GM12878 (cell line): ENCODE results near the gene RPL10. TPM values are rescaled to one million over a fixed set of nuclear protein-coding genes. Genes with fewer than 3 reads are reported as not detected.

Source experiments
- ATAC-seq: fragments of 200-7000 bp; cut with Tn5 transposase; 3 replicates; pipeline ENCODE4 v1.9.1; 2020; ENCODE audit warnings: mild to moderate bottlenecking, moderate library complexity
- BruUV-seq: library from RNA; stranded (reverse); fragments of 400-500 nt; replicated peaks from 2 replicates; lab custom pipeline; 2021; lab: Mats Ljungman, UMichigan
- CTCF ChIA-PET: fragments of 300-600 bp; sonication (Branson Sonifier 250); formaldehyde crosslinking; extraction: SDS; loops from one replicate; lab custom pipeline; 2021; ENCODE audit warnings: inconsistent platforms; lab: Yijun Ruan, JAX
- POLR2A ChIA-PET: fragments of 350-600 bp; formaldehyde crosslinking; extraction: SDS; loops from one replicate; lab custom pipeline; 2021; ENCODE audit warnings: inconsistent platforms; lab: Charles Lee
- RAD21 ChIA-PET: fragments of 300-600 bp; sonication (Branson Sonifier 250); formaldehyde crosslinking; loops from one replicate; lab custom pipeline; 2023; ENCODE audit warnings: antibody characterized with exemption; ENCODE audit not compliant: unreplicated experiment; lab: Charles Lee
- SMC1A ChIA-PET: fragments of 300-600 bp; sonication (Branson Sonifier 250); formaldehyde crosslinking; loops from one replicate; lab custom pipeline; 2023; ENCODE audit not compliant: unreplicated experiment, uncharacterized antibody; lab: Charles Lee
- DNase-seq: peaks from one replicate; pipeline ENCODE4 v3.0.0-alpha.2; 2011; ENCODE audit warnings: low read depth, low spot score
- FAIRE-seq: peaks from 3 replicates; lab custom pipeline; 2011; peaks lifted over from hg19 to GRCh38; lab: Jason Lieb, UNC
- H2AFZ ChIP-seq: 2 replicates; pipeline ENCODE4 v1.6.0; 2011; ENCODE audit warnings: low read depth, low read length, control low read depth; ENCODE audit not compliant: control insufficient read depth
- H3K27ac ChIP-seq: 2 replicates; pipeline ENCODE4 v1.5.1; 2011; ENCODE audit warnings: control low read depth; ENCODE audit not compliant: control insufficient read depth, insufficient read depth
- H3K27me3 ChIP-seq, 2 experiments: replicated peaks in 1 of 2; 2 replicates each; pipeline versions ENCODE4 v1.6.0 to v1.6.1; 2011; ENCODE audit warnings: low read length in 1 of 2; ENCODE audit not compliant: control insufficient read depth in 2 of 2, insufficient read depth in 2 of 2
- H3K36me3 ChIP-seq, 2 experiments: 2 replicates each; pipeline ENCODE4 v1.5.1; 2011; ENCODE audit warnings: low read length in 1 of 2; ENCODE audit not compliant: control insufficient read depth in 2 of 2, insufficient read depth in 2 of 2
- H3K4me1 ChIP-seq: 2 replicates; pipeline ENCODE4 v1.6.1; 2011; ENCODE audit warnings: mild to moderate bottlenecking, low read length, moderate library complexity, mixed read lengths; ENCODE audit not compliant: control insufficient read depth, insufficient read depth
- H3K4me2 ChIP-seq: 2 replicates; pipeline ENCODE4 v1.6.0; 2011; ENCODE audit warnings: control low read depth; ENCODE audit not compliant: control insufficient read depth, insufficient read depth
- H3K4me3 ChIP-seq: fragments of 200-600 bp; sonication (generic); 2 replicates; pipeline ENCODE4 v1.5.1; 2016
- H3K79me2 ChIP-seq: 2 replicates; pipeline ENCODE4 v1.6.0; 2011; ENCODE audit warnings: low read length; ENCODE audit not compliant: control insufficient read depth, insufficient read depth
- H3K9ac ChIP-seq: 2 replicates; pipeline ENCODE4 v1.8.0; 2011; ENCODE audit warnings: low read length, control low read depth, mixed read lengths; ENCODE audit not compliant: control insufficient read depth, insufficient read depth
- H3K9me3 ChIP-seq: replicated peaks from 3 replicates; pipeline ENCODE4 v1.5.1; 2011; ENCODE audit warnings: mild to moderate bottlenecking, low read length; ENCODE audit not compliant: control insufficient read depth, insufficient read depth
- H4K20me1 ChIP-seq: 2 replicates; pipeline ENCODE4 v1.6.0; 2011; ENCODE audit not compliant: control insufficient read depth, insufficient read depth
- ATF7 ChIP-seq: fragments of 450-650 bp; IDR thresholded peaks from 2 replicates; pipeline ENCODE4 v1.6.1; 2016; ENCODE audit warnings: low read depth, mild to moderate bottlenecking
- BACH1 ChIP-seq: fragments of 450-650 bp; IDR thresholded peaks from 2 replicates; pipeline ENCODE4 v1.6.1; 2017; ENCODE audit warnings: mild to moderate bottlenecking, borderline replicate concordance
- E2F4 ChIP-seq: IDR thresholded peaks from 2 replicates; pipeline ENCODE4 v1.6.1; 2012; ENCODE audit warnings: low read depth, low read length, improper control_type of control experiment
- ETV6 ChIP-seq, 2 experiments: fragments of 450-650 bp in 1 of 2; IDR thresholded peaks in 1 of 2; conservative IDR thresholded peaks in 1 of 2; 2 replicates each; pipeline ENCODE4 v1.6.1; 2014; ENCODE audit warnings: antibody characterized with exemption in 1 of 2, borderline replicate concordance in 1 of 2, low read depth in 1 of 2, mild to moderate bottlenecking in 1 of 2, moderate library complexity in 1 of 2
- IRF4 ChIP-seq: IDR thresholded peaks from 2 replicates; pipeline ENCODE4 v1.6.1; 2011; ENCODE audit warnings: low read depth, low read length
- MEF2B ChIP-seq: fragments of 450-650 bp; IDR thresholded peaks from 2 replicates; pipeline ENCODE4 v1.6.1; 2018; ENCODE audit warnings: mild to moderate bottlenecking, moderate library complexity; ENCODE audit not compliant: partially characterized antibody, poor library complexity, severe bottlenecking
- MTA3 ChIP-seq: IDR thresholded peaks from 2 replicates; pipeline ENCODE4 v1.6.1; 2012; ENCODE audit warnings: low read length, inconsistent platforms, borderline replicate concordance
- MYB ChIP-seq: fragments of 150-350 bp; IDR thresholded peaks from 2 replicates; pipeline ENCODE4 v1.6.1; 2014; ENCODE audit warnings: mild to moderate bottlenecking, low read depth, low read length, borderline replicate concordance
- NBN ChIP-seq: fragments of 450-650 bp; IDR thresholded peaks from 2 replicates; pipeline ENCODE4 v1.6.1; 2016
- NKRF ChIP-seq: fragments of 450-650 bp; conservative IDR thresholded peaks from 2 replicates; pipeline ENCODE4 v1.6.1; 2017; ENCODE audit warnings: mild to moderate bottlenecking, moderate library complexity
- PML ChIP-seq: IDR thresholded peaks from 2 replicates; pipeline ENCODE4 v1.6.1; 2012; ENCODE audit warnings: low read length, inconsistent platforms
- STAT1 ChIP-seq: fragments of 450-650 bp; conservative IDR thresholded peaks from 2 replicates; pipeline ENCODE4 v1.6.1; 2014; ENCODE audit warnings: antibody characterized with exemption, mild to moderate bottlenecking
- TBL1XR1 ChIP-seq: IDR thresholded peaks from 2 replicates; pipeline ENCODE4 v1.6.1; 2012; ENCODE audit warnings: low read depth, low read length, improper control_type of control experiment
- ZNF24 ChIP-seq: fragments of 450-650 bp; IDR thresholded peaks from 2 replicates; pipeline ENCODE4 v1.6.1; 2017; ENCODE audit warnings: antibody characterized with exemption, mild to moderate bottlenecking
- WGBS: methylation state at CpG from one replicate; pipeline ENCODE4 v1.1.6; 2016; ENCODE audit warnings: low lambda C conversion rate; ENCODE audit not compliant: insufficient replicate concordance, insufficient coverage; ENCODE audit errors: missing lambda C conversion rate; 5-methylcytosine and 5-hydroxymethylcytosine counted together
- in situ Hi-C: fragments of 300-500 bp; cut with MboI; formaldehyde crosslinking; loops from 9 replicates; pipeline ENCODE4 v1.14.3; 2018; ENCODE audit warnings: mixed read lengths
- intact Hi-C: fragments of 100-400 bp; cut with micrococcal nuclease; formaldehyde crosslinking; loops from one replicate; pipeline ENCODE4 v1.14.2; 2022; ENCODE audit not compliant: unreplicated experiment
- polyA plus RNA-seq, 11 experiments: library from polyadenylated mRNA; depleted of rRNA in 4 of 11; unstranded in 6 of 11; stranded (reverse) in 5 of 11; fragments of >200 nt; fragmentation: Nextera tagmentation in 4 of 11; fragmentation: Illumina TruSeq in 1 of 11; extraction: Ambion mirVana in 4 of 11; extraction: Trizol in 1 of 11; gene quantifications; 1 replicate in 1 of 11; 2 replicates in 10 of 11; pipeline versions ENCODE4 v1.2.1 to v1.2.3, GENCODE V29; 2011 to 2016; ENCODE audit warnings: inconsistent platforms in 2 of 11, missing spikeins in 2 of 11, low read depth in 1 of 11
- total RNA-seq, 4 experiments: library from RNA; depleted of rRNA in 3 of 4; stranded (reverse); fragments of >200 nt in 3 of 4; fragmentation: Illumina TruSeq in 1 of 4; extraction: Trizol in 1 of 4; gene quantifications; 2 replicates each; pipeline versions ENCODE4 v1.2.1 to v1.2.3, GENCODE V29; 2013 to 2021

The RPL10 gene
- total and polyA plus RNA-seq, 10 of the 15 experiments (the other 5 are each of a cell fraction or from before 2014, with no cell fraction given): 1,938 to 7,222 (median 4,494) TPM

- no peak for ATAC-seq
- RAD21 ChIA-PET: no interaction called here
- peaks cover 0 to 40% of the 10 kb centered on the region in 2 experiments; a peak in 2 of 4 replicates for H3K36me3 ChIP-seq
Observed at GRCh38 chrX:154349979-154350378, 48.2 kb upstream of the RPL10 start.

GRCh38 chrX:154350429-154351182 lies 47.6 kb upstream of the RPL10 start:
- Histone ChIP-seq H3K79me2 (no peaks in the 10 kb centered on the region), H3K27ac (no peak overlapping the region), H3K4me3 (no peak overlapping the region), H3K9me3 (no peaks in the 10 kb centered on the region; the same call in 2 of the 3 replicates), H3K4me2 (no peak overlapping the region)
- DNase-seq: no peak
- SMC1A ChIA-PET: no interaction called here
- intact Hi-C loops: no loop called here
- TF ChIP-seq IRF4 (no peak), MEF2B (no peak), STAT1 (no peak), E2F4 (no peak), BACH1 (no peak), ZNF24 (no peak), NKRF (no peak), PML (no peak), ETV6 (conservative IDR thresholded peaks at IDR 0.05 in 1 of 2, IDR thresholded peaks at IDR 0.05 in 1 of 2; ENCODE audit: borderline replicate concordance in 1 of 2, low read depth in 1 of 2) (no peak), MTA3 (no peak), ATF7 (no peak), MYB (no peak)
- TF ChIP-seq, all 136 proteins: peak for 0
- ChIA-PET CTCF (no interaction called here), RAD21 (no interaction called here), POLR2A (no interaction called here)
- peaks cover 0 to 43% of the 10 kb centered on the region in 2 experiments; a peak in 2 of 4 replicates for H3K36me3 ChIP-seq
- H3K9ac ChIP-seq: no peak overlapping the region
- no peaks in the 10 kb centered on the region for H3K27me3 ChIP-seq
- no peak overlapping the region for H2AFZ ChIP-seq
- FAIRE-seq (no peak), ATAC-seq (no peak)
- in situ Hi-C loops: no loop called here
- BruUV-seq: no TSS peak
- no peaks in the 10 kb centered on the region for H4K20me1 ChIP-seq
- WGBS: 38% methylated on average over 19 of the region's 19 CpGs
- H3K4me1 ChIP-seq: no peaks in the 10 kb centered on the region

More at GRCh38 chrX:154349979-154350378, 48.2 kb upstream of the RPL10 start:
- H4K20me1 ChIP-seq: no peaks in the 10 kb centered on the region
- SMC1A ChIA-PET: no interaction called here
- H3K4me3 ChIP-seq: no peak overlapping the region
- CTCF ChIA-PET: interaction anchor here (1.3 to 1.8 kb wide), 2 partner anchors 23 to 177 kb away, joined by 3 to 6 read pairs; no protein-coding TSS in a partner anchor
- no peak overlapping the region for H3K9ac ChIP-seq
- no peak overlapping the region for H3K4me2 ChIP-seq
- no peak overlapping the region for H2AFZ ChIP-seq
- BruUV-seq: no TSS peak
- no peak for TF ChIP-seq NBN
- TF ChIP-seq TBL1XR1: no peak
- POLR2A ChIA-PET: no interaction called here
- no peak overlapping the region for H3K27ac ChIP-seq
- intact Hi-C loops: no loop called here
- WGBS: 69% methylated on average over 15 of the region's 15 CpGs
- no peaks in the 10 kb centered on the region for H3K79me2 ChIP-seq
- FAIRE-seq: no peak
- no peaks in the 10 kb centered on the region for H3K27me3 ChIP-seq
- in situ Hi-C loops: no loop called here
- no peaks in the 10 kb centered on the region; the same call in 2 of the 3 replicates for H3K9me3 ChIP-seq
- no peak for DNase-seq
- no peaks in the 10 kb centered on the region for H3K4me1 ChIP-seq
